ENCODE data around the gene USP32.

The USP32 gene

DNA sequence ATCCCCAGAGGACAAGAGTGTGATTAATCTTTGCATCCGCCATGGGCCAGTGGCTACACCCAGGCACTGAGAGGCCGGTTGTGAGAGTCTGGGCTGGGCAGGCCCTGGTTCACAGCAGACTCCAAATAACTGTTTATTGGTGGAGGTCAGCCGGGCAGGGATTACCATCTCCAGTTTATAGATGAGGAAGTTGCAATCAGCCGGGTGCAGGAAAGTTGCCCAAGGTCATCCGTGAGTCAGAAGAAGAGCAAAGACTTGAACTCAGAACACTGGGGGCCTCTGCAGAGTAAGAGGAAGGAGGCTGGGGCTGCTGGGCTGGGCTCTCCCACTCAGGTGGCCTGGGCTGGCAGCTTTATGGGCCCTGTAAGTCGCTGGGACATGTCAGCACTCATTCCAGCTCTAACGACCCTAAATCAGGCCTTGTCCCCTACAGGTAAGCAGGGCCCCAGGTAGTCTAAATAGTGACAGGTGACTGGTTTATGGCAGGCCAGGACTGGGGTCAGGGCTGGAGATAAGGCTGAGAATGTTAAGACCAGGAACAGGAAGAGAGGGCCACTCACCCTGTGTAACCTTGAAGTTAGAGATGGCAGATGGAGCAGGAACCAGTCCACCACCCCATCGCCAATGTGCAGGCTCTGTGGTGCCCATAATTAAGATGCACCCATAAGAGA, 244.2 kb downstream of the USP32 start:
- DNase-seq: no peak

DNA sequence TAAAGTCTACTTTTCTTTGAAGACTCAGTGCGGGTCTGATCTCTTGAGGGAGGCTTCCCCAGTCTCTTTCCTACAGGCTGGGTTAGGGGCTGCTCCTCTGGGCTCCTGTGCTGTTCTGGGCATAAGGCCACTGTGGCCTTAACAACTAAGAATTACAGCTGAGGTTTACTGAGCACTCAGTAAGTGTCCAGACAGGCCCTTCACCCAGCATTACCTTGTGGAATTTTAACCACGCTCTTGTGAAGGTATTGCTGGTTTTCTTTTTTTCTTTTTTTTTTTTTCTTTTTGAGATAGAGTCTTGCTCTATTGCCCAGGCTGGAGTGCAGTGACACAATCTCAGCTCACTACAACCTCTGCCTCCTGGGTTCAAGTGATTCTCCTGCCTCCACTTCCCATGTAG, 245.7 kb downstream of the USP32 start:
- DNase-seq: no peak

DNA sequence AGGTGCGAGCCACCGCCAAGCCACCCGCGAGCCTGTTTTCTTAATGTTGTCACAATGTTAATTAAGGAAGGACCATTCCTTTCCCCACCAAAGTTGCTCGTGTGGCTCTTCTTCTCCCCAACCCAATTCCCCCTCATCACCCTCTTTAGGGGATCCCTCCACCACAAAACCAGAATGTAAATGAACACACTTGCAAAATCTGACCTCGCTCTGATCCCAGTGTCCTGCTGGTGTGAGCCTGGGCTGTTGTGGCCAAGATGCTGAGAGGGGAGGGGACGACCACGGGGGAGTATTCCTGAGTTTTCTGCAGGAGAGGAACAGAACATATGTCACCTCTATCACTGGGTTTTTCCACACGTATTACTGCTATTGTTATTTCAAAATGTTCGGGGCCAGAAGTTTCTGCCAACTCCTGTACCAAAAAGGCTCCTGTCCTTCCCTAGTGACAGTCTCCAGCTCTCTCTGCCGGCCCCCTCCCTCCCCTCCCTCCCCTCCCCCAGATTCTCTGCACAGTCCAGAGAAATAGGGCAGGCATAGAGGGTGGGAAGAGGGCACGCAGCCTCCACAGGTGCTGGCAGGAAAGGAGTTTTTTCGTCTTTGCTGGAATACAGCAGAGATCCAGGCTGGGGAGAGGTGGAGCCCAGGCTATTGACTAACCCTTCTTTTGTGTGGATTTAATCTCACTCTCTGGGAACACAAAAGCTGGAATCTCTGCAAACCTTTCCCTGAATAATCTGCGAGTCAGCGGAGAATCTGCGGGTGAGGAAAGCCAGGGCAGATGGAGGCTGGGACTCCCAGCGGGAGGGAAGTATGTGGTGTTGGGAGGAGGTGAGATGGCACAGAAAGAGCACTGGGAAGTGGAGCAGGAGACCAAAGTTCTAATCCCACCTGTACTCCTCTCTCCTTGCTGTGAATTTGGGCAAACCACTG, 246.7 kb downstream of the USP32 start:
- DNase-seq: peak; percentile 14

DNA sequence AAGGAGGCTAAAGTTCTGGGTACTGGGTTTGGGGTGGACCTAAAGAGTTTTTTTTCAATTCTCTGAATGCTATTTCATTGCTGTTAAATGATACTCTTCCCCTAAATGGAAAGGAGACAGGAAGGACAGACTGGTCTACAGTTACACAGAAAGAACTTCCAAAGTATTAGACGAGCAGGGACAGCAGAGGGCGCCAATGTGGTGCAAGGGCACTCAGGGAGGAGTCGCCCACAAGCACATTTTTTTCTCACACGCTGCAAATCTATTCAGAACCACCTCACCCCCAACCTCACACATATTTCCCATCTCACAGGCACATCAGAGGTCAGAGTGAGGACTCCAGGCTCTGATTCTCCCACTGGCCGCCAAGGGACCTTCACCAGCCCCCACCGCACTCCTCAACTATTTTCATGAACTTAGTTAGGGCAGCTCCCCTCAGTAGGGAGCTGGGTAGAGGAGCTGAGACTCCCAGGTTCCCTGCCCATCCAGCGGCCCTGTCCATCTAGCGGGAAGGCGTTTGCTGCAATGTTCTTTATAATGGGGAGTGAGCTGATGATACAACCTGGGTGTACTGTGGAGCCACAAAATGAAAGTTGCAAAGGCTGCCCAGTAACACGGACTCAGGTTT, 248.9 kb downstream of the USP32 start:
- DNase-seq: no peak

DNA sequence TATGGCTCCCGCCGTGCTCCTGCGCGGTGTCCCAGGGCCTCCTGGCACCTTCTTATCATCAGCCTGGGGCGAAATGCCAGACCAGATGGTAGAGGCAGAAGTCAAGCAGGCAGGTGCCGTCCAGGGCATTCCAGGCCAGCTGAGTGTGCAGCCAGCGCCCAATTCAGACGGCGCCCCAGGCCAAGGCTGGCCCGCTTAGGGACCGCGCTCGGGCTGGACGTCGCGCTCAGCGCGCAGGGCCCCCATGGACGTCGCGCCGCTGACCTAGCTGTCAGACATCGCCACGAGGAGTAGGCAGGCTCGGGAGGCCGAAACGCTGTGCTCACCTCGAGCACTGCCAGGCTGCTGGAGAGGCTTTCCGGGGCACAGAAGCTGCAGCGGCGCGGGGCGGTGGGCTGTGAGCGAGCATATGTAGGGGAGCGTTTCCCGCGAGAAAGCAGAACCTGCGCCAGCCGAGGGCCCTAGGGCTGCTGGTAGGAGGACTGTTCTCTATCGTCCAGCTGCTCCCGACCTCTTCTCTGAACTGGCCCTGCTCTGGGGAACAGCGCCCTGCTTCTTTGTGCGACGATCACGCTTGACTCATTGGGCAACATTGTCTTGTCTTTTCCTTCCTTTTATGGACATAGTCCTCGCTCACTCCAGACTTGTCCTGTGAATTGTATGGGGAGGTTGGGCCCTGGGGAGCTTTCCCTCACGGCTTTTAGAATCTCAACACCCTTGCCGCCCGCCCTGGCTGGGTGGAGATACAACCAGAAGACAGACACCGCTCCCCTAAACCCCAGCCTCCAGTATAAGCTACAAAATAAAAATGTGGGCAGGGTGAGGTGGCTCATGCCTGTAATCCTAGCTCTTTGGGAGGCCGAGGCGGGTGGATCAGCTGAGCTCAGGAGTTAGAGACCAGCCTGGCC, 250.6 kb downstream of the USP32 start:
- DNase-seq: no peak

DNA sequence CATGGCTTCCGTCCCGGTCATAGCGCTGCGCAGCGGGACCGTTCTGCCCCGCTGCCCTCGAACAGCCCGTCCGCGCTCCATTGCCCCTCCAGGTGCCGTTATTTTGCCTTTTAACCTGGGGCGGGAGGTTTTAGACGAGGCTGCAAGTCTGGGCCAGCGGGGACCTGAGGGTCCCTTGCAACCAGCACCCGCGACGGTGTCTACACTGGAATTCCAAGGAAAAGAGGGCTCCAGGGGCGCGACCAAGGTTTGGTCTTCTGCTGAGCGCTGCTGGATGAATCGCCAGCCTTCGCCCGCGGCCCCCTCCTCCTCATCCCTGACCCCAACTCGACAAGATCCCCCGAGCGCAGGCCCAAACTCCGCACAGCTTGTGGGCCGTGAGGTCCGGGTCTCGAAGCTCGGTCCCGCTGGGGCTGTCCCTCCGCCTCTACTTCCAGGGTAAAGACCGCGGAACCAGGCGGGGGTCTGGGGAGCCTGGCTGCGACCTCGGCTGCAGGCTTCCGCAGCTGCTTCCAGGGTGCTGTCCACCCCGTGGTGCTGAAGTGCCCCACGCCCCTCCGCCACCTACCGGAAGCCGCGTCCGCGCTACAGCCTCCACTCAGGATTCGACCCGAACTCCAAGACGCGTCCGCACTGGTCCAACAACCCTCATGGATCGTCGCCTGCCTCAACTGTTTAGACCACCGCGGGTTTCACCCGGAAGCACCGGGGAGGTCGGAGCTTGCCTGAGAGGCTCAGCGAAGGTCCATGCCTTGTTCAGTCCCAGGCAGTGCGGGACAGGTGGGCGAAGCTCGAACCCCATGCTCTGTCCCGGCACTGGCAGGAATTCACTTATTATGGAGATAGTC, 252.3 kb downstream of the USP32 start:
- DNase-seq: no peak

DNA sequence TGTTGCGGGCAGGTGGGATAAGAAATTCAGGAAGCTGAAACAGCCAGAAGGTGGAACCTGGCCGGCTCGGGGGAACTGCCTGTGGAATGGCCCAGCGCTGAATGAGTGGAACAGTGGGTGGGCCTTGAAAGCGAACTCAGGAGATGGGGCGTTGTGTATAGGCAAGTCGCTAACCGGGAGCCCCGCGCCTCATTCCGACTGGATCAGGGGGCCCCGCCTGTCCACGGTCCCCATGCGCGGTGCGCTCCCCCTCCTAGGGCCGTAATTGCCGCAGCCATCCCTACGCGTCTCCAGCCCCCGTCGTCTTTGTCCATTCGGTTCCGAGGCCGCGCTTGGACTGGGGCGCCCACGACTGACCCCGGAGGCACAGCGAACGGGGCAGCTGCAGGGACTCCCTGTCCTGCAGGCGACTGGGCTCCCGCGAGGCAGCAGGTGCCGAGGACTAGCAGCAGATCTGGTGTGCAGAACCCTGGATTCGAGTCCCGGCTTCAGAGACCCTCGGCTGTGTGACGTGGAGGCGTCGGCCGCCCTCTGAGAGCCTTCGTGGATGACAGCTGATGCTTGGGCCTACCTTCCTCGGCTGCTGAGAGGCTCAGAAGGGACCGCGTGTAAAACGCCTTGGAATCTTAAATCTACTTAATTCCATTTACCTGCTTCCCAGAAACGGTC, 253.0 kb downstream of the USP32 start:
- no peak for DNase-seq

DNA sequence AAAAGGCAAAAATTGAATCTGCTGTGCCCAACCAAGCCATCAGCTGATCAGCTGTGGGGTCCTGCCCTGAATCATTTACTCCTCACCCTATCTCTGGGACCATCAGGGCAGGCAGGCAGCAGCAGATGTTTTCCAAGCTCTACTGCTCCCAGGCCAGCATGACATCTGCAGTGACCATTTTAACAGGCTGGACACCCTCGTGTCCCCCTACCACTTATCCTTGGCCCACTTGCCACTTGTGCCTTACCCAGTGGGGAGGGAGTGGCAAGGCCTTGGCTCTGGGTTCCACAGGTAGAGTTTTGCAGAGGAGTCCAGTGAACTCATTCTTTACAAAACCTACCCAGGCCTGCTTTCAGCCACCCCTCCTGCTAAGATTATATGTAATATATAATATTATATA, 254.2 kb downstream of the USP32 start:
- no peak for DNase-seq

DNA sequence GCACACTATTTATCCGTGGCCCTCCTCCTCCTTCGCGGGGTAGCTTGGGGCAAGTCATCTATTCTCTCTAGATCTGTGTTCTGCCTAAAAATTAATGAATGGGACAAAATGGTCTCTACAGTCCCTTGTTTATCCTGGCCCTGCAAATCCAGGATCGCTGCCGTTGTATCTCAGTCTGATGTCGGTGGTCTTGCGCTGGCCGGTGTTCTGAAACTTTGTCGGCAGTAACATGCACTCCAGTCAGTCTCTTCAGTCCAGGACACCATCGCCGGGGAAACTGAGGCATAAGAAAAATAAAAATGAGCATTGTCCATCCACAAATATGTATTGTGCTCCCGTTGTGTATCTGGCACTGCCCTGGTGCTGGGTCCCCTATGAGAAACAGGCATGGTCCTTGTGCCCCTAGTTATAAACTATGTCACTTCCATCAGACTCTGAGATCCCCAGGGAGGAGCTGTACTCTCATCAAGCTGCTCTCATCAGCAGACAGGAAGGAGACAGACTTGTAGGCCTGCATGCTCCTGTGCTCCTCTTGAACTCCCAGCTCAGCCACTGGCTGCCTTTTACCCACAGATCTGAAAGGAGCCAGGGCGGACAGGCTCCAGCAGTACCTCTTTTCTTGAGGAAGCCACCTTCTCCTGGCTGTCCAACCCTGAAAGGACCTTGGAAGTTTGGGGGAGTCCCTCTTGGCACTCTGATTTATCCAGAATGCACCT, 255.8 kb downstream of the USP32 start:
- no peak for DNase-seq

DNA sequence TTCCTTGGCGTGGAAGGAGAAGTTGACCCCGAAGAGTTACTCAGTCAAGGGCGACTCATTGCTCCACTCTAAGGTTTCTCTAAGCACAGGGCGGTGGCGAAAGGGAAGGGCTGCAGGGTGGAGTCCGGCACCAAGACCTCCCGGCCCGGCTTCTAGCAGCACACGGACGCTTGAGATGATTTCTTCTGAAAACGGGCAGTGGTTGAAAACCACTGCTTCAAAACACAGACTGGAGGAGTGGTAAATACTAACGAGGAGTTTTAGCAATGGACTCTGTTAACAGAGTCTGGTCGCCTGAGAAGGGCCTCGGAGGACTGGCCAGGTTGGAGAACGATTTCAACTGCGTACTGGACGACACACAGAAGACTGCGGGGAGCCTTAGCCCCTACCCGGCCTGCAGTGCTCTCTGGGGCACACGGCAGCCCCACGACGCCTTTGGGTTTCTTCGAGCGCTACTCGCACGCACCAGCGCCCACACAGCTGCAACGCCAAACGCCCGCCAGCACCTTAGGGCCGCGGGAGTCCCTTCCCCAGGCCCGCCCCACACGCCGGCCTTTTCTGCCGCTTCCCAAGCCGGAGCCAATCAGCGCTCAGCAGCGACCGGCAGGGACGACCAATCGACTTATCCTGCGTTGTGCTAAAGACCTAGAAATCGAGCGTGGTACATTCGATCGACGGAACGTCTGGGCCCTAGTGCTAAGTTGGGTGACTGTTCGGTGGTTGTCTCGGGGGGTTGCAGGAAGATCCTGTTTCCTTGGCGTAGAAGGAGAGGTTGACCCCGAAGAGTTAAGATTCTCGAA, 256.6 kb downstream of the USP32 start:
- DNase-seq: peak; percentile 96

DNA sequence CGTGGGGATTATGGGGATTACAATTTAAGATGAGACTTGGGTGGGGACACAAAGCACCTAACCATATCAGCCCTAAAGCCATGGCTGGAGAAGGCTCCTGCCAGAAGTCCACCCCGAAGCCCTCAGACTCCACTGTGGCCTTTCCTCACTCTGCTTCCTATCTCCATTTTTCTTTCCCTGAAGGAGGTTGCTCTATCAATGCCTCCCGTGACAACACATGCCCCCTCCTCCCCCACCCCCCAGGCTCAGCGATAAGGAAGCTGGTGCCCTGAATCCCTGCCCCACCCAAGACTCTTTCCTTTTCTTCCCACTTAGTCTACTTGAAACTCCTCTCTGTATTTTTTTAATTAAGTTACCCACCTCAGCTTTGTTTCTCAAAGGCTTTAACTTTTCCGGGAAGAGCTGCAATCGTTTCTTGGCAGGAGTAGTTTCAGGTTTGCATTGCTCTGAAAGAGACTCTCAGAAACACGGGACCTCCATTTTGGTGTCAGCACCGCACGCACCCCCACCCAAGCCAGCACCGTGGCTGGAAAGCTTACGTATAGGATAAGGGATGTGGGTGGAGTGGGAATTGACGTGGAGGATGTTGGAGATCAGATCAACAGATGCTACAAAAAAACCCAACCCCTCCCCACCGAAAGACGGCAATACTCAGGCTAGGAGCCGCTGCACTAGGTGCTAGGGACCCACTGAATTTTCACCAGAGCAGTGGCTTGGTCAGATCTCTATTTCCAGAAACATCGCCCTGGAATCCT, 257.4 kb downstream of the USP32 start:
- DNase-seq: no peak

DNA sequence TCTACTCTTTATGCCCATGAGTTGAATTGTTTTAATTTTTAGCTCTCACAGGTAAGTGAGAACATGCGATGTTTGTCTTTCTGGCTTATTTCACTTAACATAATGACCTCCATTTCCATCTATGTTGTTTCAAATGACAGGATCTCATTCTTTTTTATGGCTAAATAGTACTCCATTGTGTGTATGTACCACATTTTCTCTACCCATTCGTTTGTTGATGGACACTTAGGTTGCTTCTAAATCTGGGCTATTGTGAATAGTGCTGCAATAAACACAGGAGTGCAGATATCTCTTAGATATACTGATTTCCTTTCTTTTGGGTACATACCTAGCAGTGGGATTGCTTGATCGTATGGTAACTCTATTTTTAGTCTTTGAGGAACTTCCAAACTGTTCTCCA, 261.5 kb downstream of the USP32 start:
- no peak for DNase-seq

DNA sequence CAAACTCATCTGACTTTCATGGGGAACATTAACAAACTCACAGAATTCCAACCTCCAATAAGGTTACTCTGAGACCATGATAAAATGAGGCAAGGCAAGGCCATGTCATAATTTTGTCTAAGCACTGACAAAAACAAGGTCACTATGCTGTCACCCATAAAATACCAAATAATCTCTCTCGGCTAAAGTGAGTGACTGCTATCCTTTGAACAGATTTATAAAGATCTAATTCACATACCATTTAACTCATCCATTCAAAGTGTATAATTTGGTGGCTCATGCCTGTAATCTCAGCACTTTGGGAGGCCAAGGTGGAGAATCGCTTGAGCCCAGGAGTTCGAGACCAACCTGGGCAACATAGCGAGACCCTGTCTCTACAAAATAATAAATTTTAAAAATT, 262.8 kb downstream of the USP32 start:
- DNase-seq: no peak

All from 8988T (cell line).